ENCODE results near the gene TSPAN16.
"Not testable (repeated sequence)": the region's sequence is repeated elsewhere in the genome, so short reads cannot be mapped to it uniquely, and the experiment has no call there.

Gene TSPAN16

GRCh38 chr19:11269408-11269807, 26.6 kb upstream of the TSPAN16 start:
- no peak for DNase-seq

GRCh38 chr19:11273296-11273695, 22.7 kb upstream of the TSPAN16 start:
- no peak for DNase-seq

GRCh38 chr19:11273989-11274388, 22.0 kb upstream of the TSPAN16 start:
- DNase-seq, result no peak

- DNase-seq, result no peak
Observed at GRCh38 chr19:11274533-11275086, 21.4 kb upstream of the TSPAN16 start.

GRCh38 chr19:11278670-11279069, 17.3 kb upstream of the TSPAN16 start:
- no peak for DNase-seq

- peak; percentile 39 for DNase-seq
Observed at GRCh38 chr19:11279505-11280236, 16.3 kb upstream of the TSPAN16 start.

GRCh38 chr19:11281356-11282049, 14.5 kb upstream of the TSPAN16 start:
- no peak for DNase-seq

- no peak for DNase-seq
Observed at GRCh38 chr19:11284515-11284914, 11.4 kb upstream of the TSPAN16 start.

GRCh38 chr19:11286312-11286974, 9.5 kb upstream of the TSPAN16 start:
- no peak for DNase-seq

GRCh38 chr19:11288349-11288748, 7.6 kb upstream of the TSPAN16 start:
- no peak for DNase-seq

GRCh38 chr19:11290256-11290655, 5.7 kb upstream of the TSPAN16 start:
- DNase-seq, result no peak

- DNase-seq, result no peak
Observed at GRCh38 chr19:11291415-11291814, 4.5 kb upstream of the TSPAN16 start.

GRCh38 chr19:11291991-11292390, 4.0 kb upstream of the TSPAN16 start:
- no peak for DNase-seq

- peak; percentile 90 for DNase-seq
Observed at GRCh38 chr19:11293433-11294389, 2.2 kb upstream of the TSPAN16 start.

- DNase-seq, result no peak
Observed at GRCh38 chr19:11295180-11295579, 780 bp upstream of the TSPAN16 start.

- no peak for DNase-seq
Observed at GRCh38 chr19:11296264-11296663, 304 bp downstream of the TSPAN16 start.

- no peak for DNase-seq
Observed at GRCh38 chr19:11299946-11300810, 4.2 kb downstream of the TSPAN16 start.

- DNase-seq, result no peak
Observed at GRCh38 chr19:11300811-11301120, 4.8 kb downstream of the TSPAN16 start.

- DNase-seq, result no peak
Observed at GRCh38 chr19:11304936-11305335, 9.0 kb downstream of the TSPAN16 start.

- DNase-seq, result no peak
Observed at GRCh38 chr19:11306337-11306736, 10.4 kb downstream of the TSPAN16 start.

GRCh38 chr19:11320278-11320995, 24.5 kb downstream of the TSPAN16 start:
- not testable (repeated sequence) for DNase-seq
